ENCODE data around the gene ANKDD1A. TPM values are rescaled to one million over a fixed set of nuclear protein-coding genes. Genes with fewer than 3 reads are reported as not detected.
A peak's percentile ranks its signal among the peaks of the same experiment; 100 is the strongest.

Gene ANKDD1A
- total RNA-seq, 1 experiment from 2014 or later: 6.1 TPM

- CTCF ChIA-PET: interaction anchor here (1.2 kb wide), 1 partner anchor 131 kb away, joined by 3 read pairs; no protein-coding TSS in a partner anchor
- Mint-ChIP-seq H3K36me3 (no peaks in the 10 kb centered on the region), H3K9me3 (no peaks in the 10 kb centered on the region), H3K4me1 (peaks cover 25% of the 10 kb centered on the region), H3K27ac (no peak overlapping the region), H3K27me3 (ENCODE audit: low read depth) (no peaks in the 10 kb centered on the region), H3K4me3 (no peak overlapping the region)
- POLR2A ChIA-PET: no interaction called here
- ATAC-seq (peak; percentile 47), DNase-seq (ENCODE audit: low spot score) (no peak)
- TF ChIP-seq EMX1 (CRISPR knock-in tag; IDR thresholded peaks at IDR 0.05) (no peak), ZNF671 (CRISPR knock-in tag; IDR thresholded peaks at IDR 0.05) (no peak), IRF1 (CRISPR knock-in tag; IDR thresholded peaks at IDR 0.05) (no peak), ZBTB43 (CRISPR knock-in tag; IDR thresholded peaks at IDR 0.05) (no peak), JUN (CRISPR knock-in tag; IDR thresholded peaks at IDR 0.05) (no peak), ZNF416 (CRISPR knock-in tag; IDR thresholded peaks at IDR 0.05) (no peak), ZNF219 (CRISPR knock-in tag; IDR thresholded peaks at IDR 0.05; ENCODE audit: borderline replicate concordance) (no peak), ZBTB21 (CRISPR knock-in tag; IDR thresholded peaks at IDR 0.05; ENCODE audit: borderline replicate concordance) (no peak), RORB (CRISPR knock-in tag; IDR thresholded peaks at IDR 0.05) (no peak), FOXP4 (CRISPR knock-in tag; IDR thresholded peaks at IDR 0.05) (no peak), GABPB1 (CRISPR knock-in tag; IDR thresholded peaks at IDR 0.05) (no peak), AR (CRISPR knock-in tag; IDR thresholded peaks at IDR 0.05) (no peak), NFATC4 (CRISPR knock-in tag; IDR thresholded peaks at IDR 0.05) (no peak), E2F5 (CRISPR knock-in tag; IDR thresholded peaks at IDR 0.05) (no peak), ZSCAN18 (CRISPR knock-in tag; IDR thresholded peaks at IDR 0.05) (no peak), NFYB (CRISPR knock-in tag; conservative IDR thresholded peaks at IDR 0.05; ENCODE audit: low read depth) (no peak), E2F4 (CRISPR knock-in tag; IDR thresholded peaks at IDR 0.05; ENCODE audit: borderline replicate concordance, low read depth) (no peak), MAX (CRISPR knock-in tag; IDR thresholded peaks at IDR 0.05) (no peak), ATF6 (CRISPR knock-in tag; IDR thresholded peaks at IDR 0.05) (no peak)
These were observed 34.3 kb upstream of the ANKDD1A start for GRCh38 chr15:64877435-64877834.

Measured in WTC11 (cell line).